GM23248 (cell line): Measurements from ENCODE around the gene EPHB4. TPM values are rescaled to one million over a fixed set of nuclear protein-coding genes. Genes with fewer than 3 reads are reported as not detected.
"Not testable (repeated sequence)": the region's sequence is repeated elsewhere in the genome, so short reads cannot be mapped to it uniquely, and the experiment has no call there.

Experiments used
- DNase-seq: peaks from one replicate; pipeline ENCODE4 v3.0.0-alpha.2; 2015
- H2AFZ ChIP-seq: fragments of 200-600 bp; sonication (generic); 2 replicates; pipeline ENCODE4 v1.6.1; 2016; ENCODE audit warnings: antibody characterized with exemption
- H3F3A ChIP-seq: fragments of 200-600 bp; sonication (generic); 2 replicates; pipeline ENCODE4 v1.6.1; 2016; ENCODE audit warnings: mild to moderate bottlenecking, antibody characterized with exemption, mixed run types; ENCODE audit not compliant: insufficient read depth
- H3K27ac ChIP-seq: fragments of 200-600 bp; sonication (generic); 2 replicates; pipeline ENCODE4 v1.5.1; 2016; ENCODE audit warnings: mild to moderate bottlenecking
- H3K27me3 ChIP-seq: fragments of 200-600 bp; sonication (generic); replicated peaks from 2 replicates; pipeline ENCODE4 v1.6.1; 2016; ENCODE audit warnings: mild to moderate bottlenecking; ENCODE audit not compliant: insufficient read depth
- H3K36me3 ChIP-seq: fragments of 200-600 bp; sonication (generic); 2 replicates; pipeline ENCODE4 v1.6.1; 2016; ENCODE audit warnings: low read depth, mild to moderate bottlenecking
- H3K4me1 ChIP-seq: fragments of 200-600 bp; sonication (generic); 2 replicates; pipeline ENCODE4 v1.6.1; 2016; ENCODE audit warnings: mild to moderate bottlenecking; ENCODE audit not compliant: insufficient read depth
- H3K4me2 ChIP-seq: fragments of 200-600 bp; sonication (generic); one replicate; pipeline ENCODE4 v1.6.1; 2016; ENCODE audit warnings: mild to moderate bottlenecking; ENCODE audit not compliant: unreplicated experiment
- H3K4me3 ChIP-seq: fragments of 200-600 bp; sonication (generic); 2 replicates; pipeline ENCODE4 v1.5.1; 2016; ENCODE audit warnings: mild to moderate bottlenecking
- H3K79me2 ChIP-seq: fragments of 200-600 bp; sonication (generic); 2 replicates; pipeline ENCODE4 v1.6.1; 2016; ENCODE audit warnings: mild to moderate bottlenecking; ENCODE audit not compliant: insufficient read depth
- H3K9ac ChIP-seq: fragments of 200-600 bp; sonication (generic); 2 replicates; pipeline ENCODE4 v1.6.1; 2016; ENCODE audit warnings: mild to moderate bottlenecking
- H3K9me2 ChIP-seq: fragments of 200-600 bp; sonication (generic); 2 replicates; pipeline ENCODE4 v1.6.1; 2016; ENCODE audit warnings: mixed run types, mild to moderate bottlenecking, moderate library complexity; ENCODE audit not compliant: insufficient read depth
- H3K9me3 ChIP-seq: fragments of 200-600 bp; sonication (generic); one replicate; pipeline ENCODE4 v1.6.1; 2017; ENCODE audit warnings: low read depth
- H4K20me1 ChIP-seq: fragments of 200-600 bp; sonication (generic); 2 replicates; pipeline ENCODE4 v1.6.0; 2016; ENCODE audit not compliant: insufficient read depth
- EZH2 ChIP-seq: fragments of 200-600 bp; sonication (generic); IDR thresholded peaks from 2 replicates; pipeline ENCODE4 v1.6.1; 2018; ENCODE audit warnings: antibody characterized with exemption, mild to moderate bottlenecking; ENCODE audit not compliant: insufficient read depth, poor library complexity, severe bottlenecking
- EZH2phosphoT487 ChIP-seq: fragments of 200-600 bp; sonication (generic); IDR thresholded peaks from 2 replicates; pipeline ENCODE4 v1.6.1; 2018; ENCODE audit warnings: antibody characterized with exemption, moderate library complexity, mild to moderate bottlenecking, low read depth; ENCODE audit not compliant: insufficient read depth
- WGBS, 2 experiments: methylation state at CpG; one replicate each; pipeline ENCODE4 v1.1.6; 2015 to 2017; ENCODE audit warnings: low lambda C conversion rate in 2 of 2, low coverage in 1 of 2; ENCODE audit errors: missing lambda C conversion rate in 2 of 2; 5-methylcytosine and 5-hydroxymethylcytosine counted together
- in situ Hi-C: fragments of 300-500 bp; cut with MboI; formaldehyde crosslinking; loops from 2 replicates; pipeline ENCODE4 v1.15.0; 2020
- polyA plus RNA-seq: library from polyadenylated mRNA; unstranded; fragments of >200 nt; fragmentation: Nextera tagmentation; extraction: Ambion mirVana; gene quantifications from 2 replicates; pipeline ENCODE4 v1.2.1, GENCODE V29; 2016
- total RNA-seq: library from RNA; depleted of rRNA; stranded (reverse); fragments of >200 nt; shearing (Covaris generic); gene quantifications from 2 replicates; pipeline ENCODE4 v1.2.3, GENCODE V29; 2014

The EPHB4 gene
- total and polyA plus RNA-seq, 2 experiments from 2014 or later: 6.7 to 32.9 TPM

DNA sequence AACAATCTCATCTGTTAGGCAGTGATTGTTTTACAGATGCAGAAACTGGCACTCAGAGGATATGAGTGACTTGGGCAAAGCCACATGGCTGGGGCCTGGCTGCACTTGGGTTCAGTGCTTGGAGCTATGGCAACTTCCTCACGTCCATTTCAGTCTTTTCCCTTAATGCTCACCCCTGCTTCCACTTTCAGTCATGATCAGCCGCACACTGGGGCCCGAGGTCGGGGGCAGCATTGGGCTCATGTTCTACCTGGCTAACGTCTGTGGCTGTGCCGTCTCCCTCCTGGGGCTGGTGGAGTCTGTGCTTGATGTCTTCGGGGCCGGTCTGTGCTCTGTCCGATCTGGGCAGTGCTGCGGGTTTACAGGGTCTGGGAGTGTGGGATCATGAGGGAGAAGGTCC is 28.2 kb upstream of the EPHB4 start:
- Histone ChIP-seq H3K9me3 (no peaks in the 10 kb centered on the region), H4K20me1 (no peaks in the 10 kb centered on the region), H3K9ac (no peak overlapping the region), H3K27ac (no peak overlapping the region), H3K4me1 (no peaks in the 10 kb centered on the region), H3K36me3 (no peaks in the 10 kb centered on the region), H3F3A (no peaks in the 10 kb centered on the region), H3K27me3 (no peaks in the 10 kb centered on the region), H3K4me3 (no peak overlapping the region), H3K79me2 (0 out of 2 replicates have a peak, but pooled peaks cover 3% of the 10 kb centered on the region), H2AFZ (no peak overlapping the region), H3K4me2 (no peak overlapping the region), H3K9me2 (no peaks in the 10 kb centered on the region)
- 89 to 90% methylated on average over 10 of the region's 10 CpGs for WGBS, 2 experiments
- in situ Hi-C loops: loop anchor here (10.0 to 25.0 kb wide), 2 partner anchors 141 to 393 kb away; partner anchors contain the start of gene SPACDR
- TF ChIP-seq EZH2 (no peak), EZH2phosphoT487 (no peak)
- no peak for DNase-seq

DNA sequence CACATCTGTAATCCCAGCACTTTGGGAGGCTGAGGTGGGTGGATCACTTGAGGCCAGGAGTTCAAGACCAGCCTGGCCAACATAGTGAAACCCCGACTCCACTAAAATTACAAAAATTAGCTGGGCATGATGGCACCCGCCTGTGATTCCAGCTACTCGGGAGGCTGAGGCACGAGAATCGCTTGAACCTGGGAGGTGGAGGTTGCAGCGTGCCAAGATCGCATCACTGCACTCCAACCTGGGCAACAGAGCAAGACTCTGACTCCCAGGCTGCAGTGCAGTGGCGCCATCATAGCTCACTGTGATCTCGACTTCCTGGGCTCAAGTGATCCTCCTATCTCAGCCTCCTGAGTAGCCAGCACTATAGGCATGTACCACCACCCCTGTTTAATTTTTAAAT is 27.6 kb upstream of the EPHB4 start:
- H3K27me3 ChIP-seq, H3K36me3 ChIP-seq, H3K79me2 ChIP-seq, H3K4me2 ChIP-seq, DNase-seq, H3K9ac ChIP-seq, H3K9me3 ChIP-seq, H3K27ac ChIP-seq, H3F3A ChIP-seq, H4K20me1 ChIP-seq, H3K4me3 ChIP-seq, H3K4me1 ChIP-seq, H2AFZ ChIP-seq, H3K9me2 ChIP-seq: not testable (repeated sequence)
- WGBS, 2 experiments: 96 to 98% methylated on average over 9 of the region's 9 CpGs
- in situ Hi-C loops: loop anchor here (10.0 to 25.0 kb wide), 2 partner anchors 140 to 393 kb away; partner anchors contain the start of gene SPACDR

DNA sequence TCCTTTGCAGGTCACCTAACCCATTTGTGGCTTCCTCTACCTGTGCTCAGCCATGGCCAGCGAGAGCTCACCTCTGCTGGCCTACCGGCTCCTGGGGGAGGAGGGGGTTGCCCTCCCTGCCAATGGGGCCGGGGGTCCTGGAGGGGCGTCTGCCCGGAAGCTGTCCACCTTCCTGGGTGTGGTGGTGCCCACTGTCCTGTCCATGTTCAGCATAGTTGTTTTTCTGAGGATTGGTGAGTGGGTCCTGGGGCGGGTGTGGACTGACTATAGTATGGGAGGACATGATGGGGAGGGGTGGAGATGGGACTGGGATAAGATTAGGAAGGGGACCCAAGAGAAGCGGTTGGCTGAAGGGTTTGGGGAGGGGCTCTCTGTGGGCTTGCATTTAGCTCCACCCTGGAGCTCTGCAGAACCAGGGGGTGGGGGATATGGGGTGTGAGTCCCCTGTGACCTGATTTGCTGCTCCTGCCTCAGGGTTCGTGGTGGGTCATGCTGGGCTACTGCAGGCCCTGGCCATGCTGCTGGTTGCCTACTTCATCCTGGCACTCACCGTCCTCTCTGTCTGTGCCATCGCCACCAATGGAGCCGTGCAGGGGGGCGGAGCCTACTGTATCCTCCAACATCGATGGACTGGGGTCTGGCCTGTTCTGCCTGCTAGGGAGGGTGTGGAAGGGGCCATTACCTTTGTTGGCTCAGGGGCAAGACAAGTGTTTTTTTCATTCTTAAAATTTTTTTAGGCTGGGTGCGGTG is 27.0 kb upstream of the EPHB4 start:
- Histone ChIP-seq H3F3A (no peaks in the 10 kb centered on the region), H3K79me2 (0 out of 2 replicates have a peak, but pooled peaks cover 3% of the 10 kb centered on the region), H4K20me1 (no peaks in the 10 kb centered on the region), H3K4me3 (no peak overlapping the region), H2AFZ (no peak overlapping the region), H3K27me3 (no peaks in the 10 kb centered on the region), H3K27ac (no peak overlapping the region), H3K9me2 (no peaks in the 10 kb centered on the region), H3K36me3 (no peaks in the 10 kb centered on the region), H3K4me2 (no peak overlapping the region), H3K9ac (no peak overlapping the region), H3K4me1 (no peaks in the 10 kb centered on the region), H3K9me3 (no peaks in the 10 kb centered on the region)
- in situ Hi-C loops: loop anchor here (10.0 to 25.0 kb wide), 2 partner anchors 140 to 392 kb away; partner anchors contain the start of gene SPACDR
- no peak for TF ChIP-seq EZH2
- no peak for TF ChIP-seq EZH2phosphoT487
- WGBS, 2 experiments: 89 to 90% methylated on average over 14 of the region's 14 CpGs
- DNase-seq: no peak

DNA sequence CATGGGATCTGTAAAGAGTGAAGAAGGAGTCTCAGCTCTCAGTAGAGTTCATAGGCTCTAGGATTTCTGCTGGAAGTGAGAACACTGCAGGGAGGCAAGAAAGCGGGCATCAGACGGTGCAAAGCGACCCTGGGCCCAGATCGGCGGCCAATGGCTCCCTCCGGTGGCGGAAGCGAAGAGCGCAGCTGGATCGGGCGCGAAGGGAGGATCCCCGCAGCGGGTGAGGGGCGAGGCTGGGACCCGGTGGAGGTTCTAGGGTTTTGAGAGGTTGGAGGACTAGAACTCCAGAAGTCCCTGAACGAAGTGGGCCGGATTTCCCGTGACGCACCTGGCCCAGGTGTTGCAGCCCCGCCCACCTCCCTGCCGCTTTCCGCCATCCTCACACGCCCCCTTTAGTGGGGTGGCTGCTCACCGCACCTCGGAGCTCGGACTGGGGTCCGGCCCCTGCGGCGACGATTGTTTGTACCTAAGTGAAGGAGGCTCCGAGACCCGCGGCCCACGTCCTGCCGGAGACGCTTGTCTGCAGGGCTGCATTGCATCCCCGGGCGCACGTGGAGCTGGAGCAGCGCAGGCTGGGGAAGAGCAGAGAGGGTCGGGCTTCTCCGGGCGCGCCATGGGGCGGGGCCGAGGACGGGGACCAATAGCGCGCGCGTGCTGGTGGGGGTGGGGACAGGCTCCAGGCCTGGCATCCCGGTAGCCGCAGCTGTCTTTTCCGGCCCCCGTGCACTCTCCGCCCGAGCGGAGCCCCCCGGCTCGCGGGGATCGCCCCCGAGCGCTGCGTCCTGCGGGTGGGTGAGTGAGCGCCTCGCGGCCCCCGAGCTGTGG is 24.9 kb upstream of the EPHB4 start, which contains the start of gene SLC12A9:
Gene SLC12A9 (plus strand): TSS at position 666 of the 825 bp plus-strand sequence. CDS start 1,485 bp downstream, outside the sequence.
- Histone ChIP-seq H3K4me3 (peak within 1 kb of the TSS; percentile 91), H3F3A (no peaks in the 10 kb centered on the region), H3K4me2 (peak within 1 kb of the TSS; percentile 92), H4K20me1 (no peaks in the 10 kb centered on the region), H3K79me2 (0 out of 2 replicates have a peak, but pooled peaks cover 3% of the 10 kb centered on the region), H3K27me3 (no peaks in the 10 kb centered on the region), H3K36me3 (no peaks in the 10 kb centered on the region), H3K27ac (no peak within 1 kb of the TSS), H3K9me2 (no peaks in the 10 kb centered on the region), H3K9me3 (no peaks in the 10 kb centered on the region), H2AFZ (peak within 1 kb of the TSS; percentile 95), H3K9ac (peak within 1 kb of the TSS; percentile 80), H3K4me1 (no peaks in the 10 kb centered on the region)
- peak; percentile 97 for DNase-seq
- no peak for TF ChIP-seq EZH2
- in situ Hi-C loops: loop anchor here (10.0 to 25.0 kb wide), 2 partner anchors 137 to 390 kb away; partner anchors contain the start of gene SPACDR
- WGBS, 2 experiments: 1% methylated on average over 52 to 71 of the region's 71 CpGs
